CD4-positive, alpha-beta memory T cell (primary cell): ENCODE data around the gene ST13. TPM values are rescaled to one million over a fixed set of nuclear protein-coding genes. Genes with fewer than 3 reads are reported as not detected.
"Not testable (repeated sequence)": the region's sequence is repeated elsewhere in the genome, so short reads cannot be mapped to it uniquely, and the experiment has no call there.

Experiments used
- CTCF ChIA-PET: fragments of 350-600 bp; sonication (Branson Sonifier 250); formaldehyde crosslinking; loops from one replicate; lab custom pipeline; 2021; ENCODE audit warnings: inconsistent platforms; ENCODE audit not compliant: partially characterized antibody; lab: Charles Lee
- POLR2A ChIA-PET: fragments of 350-600 bp; sonication (Branson Sonifier 250); formaldehyde crosslinking; loops from one replicate; lab custom pipeline; 2021; ENCODE audit not compliant: partially characterized antibody; lab: Charles Lee
- DNase-seq, 5 donors: peaks; one replicate each; pipeline versions ENCODE4 v3.0.0 to v3.0.0-alpha.2; 2020 to 2022; ENCODE audit warnings: mixed read lengths in 1 of 5
- H3K27ac ChIP-seq: one replicate; pipeline ENCODE4 v1.7.0; 2013; ENCODE audit warnings: low read depth, low read length
- H3K27me3 ChIP-seq: 2 replicates; pipeline ENCODE4 v1.7.0; 2013; ENCODE audit warnings: mild to moderate bottlenecking, low read length, moderate library complexity; ENCODE audit not compliant: insufficient read depth
- H3K36me3 ChIP-seq: 2 replicates; pipeline ENCODE4 v1.7.0; 2013; ENCODE audit warnings: mild to moderate bottlenecking, low read length, moderate library complexity; ENCODE audit not compliant: insufficient read depth
- H3K4me1 ChIP-seq: 2 replicates; pipeline ENCODE4 v1.7.0; 2013; ENCODE audit warnings: mild to moderate bottlenecking, low read length, moderate library complexity; ENCODE audit not compliant: insufficient read depth
- H3K4me3 ChIP-seq, 2 donors: one replicate each; pipeline ENCODE4 v1.7.0; 2013; ENCODE audit warnings: low read length in 2 of 2, mild to moderate bottlenecking in 1 of 2
- H3K9me3 ChIP-seq, 2 donors: one replicate each; pipeline ENCODE4 v1.7.0; 2013; ENCODE audit warnings: low read length in 2 of 2, control low read depth in 1 of 2; ENCODE audit not compliant: control insufficient read depth in 1 of 2
- H3K27ac Mint-ChIP-seq, 7 donors: one replicate each; pipeline ENCODE4 v1.8.0; 2020 to 2021; ENCODE audit warnings: mixed read lengths in 7 of 7, mild to moderate bottlenecking in 6 of 7, inconsistent platforms in 3 of 7, moderate library complexity in 3 of 7
- H3K27me3 Mint-ChIP-seq, 2 donors: one replicate each; pipeline ENCODE4 v1.8.0; 2020 to 2021; ENCODE audit warnings: mixed read lengths in 2 of 2
- H3K36me3 Mint-ChIP-seq, 2 donors: one replicate each; pipeline ENCODE4 v1.8.0; 2020 to 2021; ENCODE audit warnings: mixed read lengths in 2 of 2, inconsistent platforms in 1 of 2, mild to moderate bottlenecking in 1 of 2
- H3K4me1 Mint-ChIP-seq, 4 donors: one replicate each; pipeline ENCODE4 v1.8.0; 2020 to 2021; ENCODE audit warnings: mixed read lengths in 4 of 4, mild to moderate bottlenecking in 1 of 4
- H3K4me3 Mint-ChIP-seq, 8 donors: one replicate each; pipeline ENCODE4 v1.8.0; 2020 to 2021; ENCODE audit warnings: mixed read lengths in 8 of 8, mild to moderate bottlenecking in 7 of 8, moderate library complexity in 6 of 8, inconsistent platforms in 3 of 8
- H3K9me3 Mint-ChIP-seq, 8 donors: one replicate each; pipeline ENCODE4 v1.8.0; 2020 to 2021; ENCODE audit warnings: mixed read lengths in 8 of 8, mild to moderate bottlenecking in 5 of 8, inconsistent platforms in 3 of 8, moderate library complexity in 1 of 8
- intact Hi-C: fragments of 100-400 bp; cut with micrococcal nuclease; formaldehyde crosslinking; loops from one replicate; pipeline ENCODE4 v1.15.1; 2023
- polyA plus RNA-seq, 2 donors: library from polyadenylated mRNA; unstranded; fragments of 300-500 nt; fragmentation: Illumina TruSeq; gene quantifications; one replicate each; pipeline ENCODE4 v1.2.3, GENCODE V29; 2021
- total RNA-seq, 2 experiments: library from RNA; stranded (reverse); gene quantifications; one replicate each; pipeline ENCODE4 v1.2.3, GENCODE V29; 2021

ST13 gene
- total and polyA plus RNA-seq, 4 experiments from 2014 or later = 161 to 174 (median 168) TPM

GRCh38 chr22:40797427-40797826 lies 59.0 kb downstream of the ST13 start:
- Mint-ChIP-seq H3K27ac (no peak overlapping the region), H3K4me1 (peaks cover 0 to 5% (median under 1%) of the 10 kb centered on the region in 4 donors), H3K27me3 (no peaks in the 10 kb centered on the region), H3K36me3 (peaks cover 17 to 24% of the 10 kb centered on the region in 2 donors), H3K4me3 (no peak overlapping the region), H3K9me3 (no peaks in the 10 kb centered on the region)
- POLR2A ChIA-PET = no interaction called here
- Histone ChIP-seq H3K27ac (no peak overlapping the region), H3K4me1 (no peaks in the 10 kb centered on the region), H3K4me3 (no peak overlapping the region), H3K9me3 (no peaks in the 10 kb centered on the region), H3K36me3 (no peaks in the 10 kb centered on the region), H3K27me3 (no peaks in the 10 kb centered on the region)
- DNase-seq = no peak
- intact Hi-C loops = no loop called here
- CTCF ChIA-PET = no interaction called here

- CTCF ChIA-PET = no interaction called here
Measured at GRCh38 chr22:40792451-40792850, 64.0 kb downstream of the ST13 start.

GRCh38 chr22:40791241-40791640 lies 65.2 kb downstream of the ST13 start:
- Mint-ChIP-seq H3K4me1 (peaks cover 0 to 5% (median under 1%) of the 10 kb centered on the region in 4 donors), H3K27ac (peak overlapping the region in 2 of 7 donors; percentile 22 to 36), H3K36me3 (peaks cover 36 to 49% of the 10 kb centered on the region in 2 donors), H3K27me3 (no peaks in the 10 kb centered on the region), H3K9me3 (peaks cover 0 to 2% (median 0%) of the 10 kb centered on the region in 8 donors), H3K4me3 (no peak overlapping the region)
- DNase-seq = no peak
- Histone ChIP-seq H3K27ac (no peak overlapping the region), H3K9me3 (no peaks in the 10 kb centered on the region), H3K27me3 (no peaks in the 10 kb centered on the region), H3K36me3 (peaks cover 15% of the 10 kb centered on the region), H3K4me1 (no peaks in the 10 kb centered on the region), H3K4me3 (no peak overlapping the region)
- intact Hi-C loops = no loop called here
- POLR2A ChIA-PET = no interaction called here
- CTCF ChIA-PET = no interaction called here

More at GRCh38 chr22:40792451-40792850, 64.0 kb downstream of the ST13 start:
- POLR2A ChIA-PET = no interaction called here
- Mint-ChIP-seq H3K9me3 (peaks cover 0 to 2% (median 0%) of the 10 kb centered on the region in 8 donors), H3K27ac (peak overlapping the region in 2 of 7 donors; percentile 25 to 53), H3K4me3 (no peak overlapping the region), H3K36me3 (peaks cover 41 to 42% of the 10 kb centered on the region in 2 donors), H3K27me3 (no peaks in the 10 kb centered on the region), H3K4me1 (peaks cover 0 to 5% (median under 1%) of the 10 kb centered on the region in 4 donors)
- peaks cover 11% of the 10 kb centered on the region for H3K36me3 ChIP-seq
- no peak overlapping the region for H3K27ac ChIP-seq
- intact Hi-C loops = no loop called here
- H3K4me1 ChIP-seq = no peaks in the 10 kb centered on the region
- no peak overlapping the region for H3K4me3 ChIP-seq
- H3K27me3 ChIP-seq = no peaks in the 10 kb centered on the region
- no peak for DNase-seq
- no peaks in the 10 kb centered on the region for H3K9me3 ChIP-seq

- peaks cover 41 to 54% of the 10 kb centered on the region in 2 donors for H3K36me3 Mint-ChIP-seq
- intact Hi-C loops = no loop called here
Measured at GRCh38 chr22:40789131-40789530, 67.3 kb downstream of the ST13 start.

GRCh38 chr22:40782521-40782920 lies 73.9 kb downstream of the ST13 start:
- CTCF ChIA-PET = no interaction called here
- intact Hi-C loops = no loop called here
- peaks cover 23 to 34% of the 10 kb centered on the region in 2 donors for H3K36me3 Mint-ChIP-seq

More at GRCh38 chr22:40789131-40789530, 67.3 kb downstream of the ST13 start:
- Histone ChIP-seq H3K36me3 (peaks cover 21% of the 10 kb centered on the region), H3K9me3 (no peaks in the 10 kb centered on the region), H3K4me1 (no peaks in the 10 kb centered on the region), H3K27ac (no peak overlapping the region), H3K27me3 (no peaks in the 10 kb centered on the region), H3K4me3 (no peak overlapping the region)
- Mint-ChIP-seq H3K4me1 (peaks cover 0 to 5% (median under 1%) of the 10 kb centered on the region in 4 donors), H3K27ac (peak overlapping the region in 1 of 7 donors; percentile 42), H3K27me3 (no peaks in the 10 kb centered on the region), H3K4me3 (no peak overlapping the region), H3K9me3 (peaks cover 0 to 2% (median 0%) of the 10 kb centered on the region in 8 donors)
- ChIA-PET CTCF (no interaction called here), POLR2A (interaction anchor here (0.5 kb wide), 1 partner anchor 41 kb away, joined by 3 read pairs; no protein-coding TSS in a partner anchor)
- DNase-seq = no peak

GRCh38 chr22:40781749-40782148 lies 74.7 kb downstream of the ST13 start:
- H3K27me3 Mint-ChIP-seq, H3K9me3 Mint-ChIP-seq, DNase-seq, H3K4me3 ChIP-seq, intact Hi-C loops, H3K4me3 Mint-ChIP-seq, H3K27ac ChIP-seq, H3K9me3 ChIP-seq, H3K4me1 Mint-ChIP-seq, H3K4me1 ChIP-seq, POLR2A ChIA-PET, H3K27me3 ChIP-seq, H3K27ac Mint-ChIP-seq: not testable (repeated sequence)
- peaks cover 28 to 32% of the 10 kb centered on the region in 2 donors for H3K36me3 Mint-ChIP-seq
- CTCF ChIA-PET = interaction anchor here (1.3 kb wide), 1 partner anchor 99 kb away, joined by 6 read pairs; no protein-coding TSS in a partner anchor
- H3K36me3 ChIP-seq = peaks cover 11% of the 10 kb centered on the region

More at GRCh38 chr22:40782521-40782920, 73.9 kb downstream of the ST13 start:
- Histone ChIP-seq H3K27me3 (no peaks in the 10 kb centered on the region), H3K4me1 (no peaks in the 10 kb centered on the region), H3K27ac (no peak overlapping the region), H3K36me3 (peaks cover 11% of the 10 kb centered on the region), H3K4me3 (no peak overlapping the region), H3K9me3 (no peaks in the 10 kb centered on the region)
- Mint-ChIP-seq H3K27me3 (no peaks in the 10 kb centered on the region), H3K27ac (no peak overlapping the region), H3K4me1 (peaks cover 0 to 1% (median 0%) of the 10 kb centered on the region in 4 donors), H3K4me3 (no peak overlapping the region), H3K9me3 (no peaks in the 10 kb centered on the region)
- no peak for DNase-seq
- POLR2A ChIA-PET = no interaction called here
